GM18526 (cell line): ENCODE data around the gene DPYD.

ENCODE experiments used
- POLR2A ChIP-seq: IDR thresholded peaks from 3 replicates; pipeline ENCODE4 v1.6.1; 2011; ENCODE audit not compliant: insufficient read length; ENCODE audit errors: extremely low read depth

DPYD gene

GRCh38 chr1:97101509-97101908 is 819.3 kb downstream of the DPYD start:
- TF ChIP-seq POLR2A, result no peak

- TF ChIP-seq POLR2A, result no peak
Observed at GRCh38 chr1:97097404-97097925, 823.4 kb downstream of the DPYD start.

- TF ChIP-seq POLR2A, result no peak
Observed at GRCh38 chr1:97095764-97096163, 825.1 kb downstream of the DPYD start.

DNA sequence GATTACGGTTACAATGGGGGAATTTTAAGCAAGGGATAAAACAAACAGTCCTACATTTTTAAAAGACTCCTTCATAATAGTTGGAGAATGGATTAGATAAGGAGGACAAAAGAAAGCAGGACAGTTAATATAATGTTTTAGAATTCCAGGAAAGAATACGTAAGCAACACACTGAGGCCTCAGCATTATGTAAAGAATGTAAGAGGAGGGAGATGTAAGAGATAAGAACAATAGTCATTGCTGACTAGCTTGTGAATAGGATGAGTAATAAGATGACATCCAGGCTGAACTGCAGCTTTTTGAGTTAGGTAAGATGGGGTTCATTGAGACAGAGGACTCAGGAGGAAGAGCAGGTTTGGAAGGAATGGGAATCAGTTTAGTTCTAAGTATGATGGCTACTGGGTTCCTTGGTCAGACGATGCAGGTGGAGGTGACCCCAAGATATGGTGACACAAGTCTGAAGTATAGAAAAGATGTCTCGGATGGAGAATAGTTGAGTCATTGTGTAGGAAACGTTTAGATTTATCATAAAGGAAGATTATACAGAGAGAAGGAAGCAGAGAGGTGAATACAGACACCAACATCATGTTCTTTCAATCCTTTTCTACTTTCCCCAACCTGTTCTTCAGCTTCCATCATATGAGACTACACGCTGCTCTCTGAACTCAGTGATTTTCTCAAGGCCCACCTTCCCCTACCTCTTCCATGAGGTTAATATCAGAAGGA is 826.4 kb downstream of the DPYD start:
- TF ChIP-seq POLR2A, result no peak

DNA sequence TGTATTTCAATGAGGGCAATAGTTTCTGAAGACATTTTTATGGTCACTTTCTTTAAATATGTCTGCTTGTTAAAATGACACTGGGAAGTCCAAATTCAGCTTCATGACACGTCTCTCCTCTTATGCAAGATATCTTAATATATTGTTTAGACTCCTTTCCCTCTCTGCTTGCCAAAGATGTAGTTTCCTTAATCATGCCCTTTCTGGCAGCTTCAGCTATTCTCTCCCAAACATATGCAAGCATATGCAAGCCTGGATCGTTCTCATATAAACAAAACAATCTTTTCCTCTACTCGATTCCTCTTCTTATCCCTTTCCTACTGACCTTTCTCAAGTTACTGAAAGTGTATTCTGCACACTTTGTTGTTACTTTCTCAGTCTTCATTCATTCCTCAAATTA is 827.1 kb downstream of the DPYD start:
- no peak for TF ChIP-seq POLR2A

DNA sequence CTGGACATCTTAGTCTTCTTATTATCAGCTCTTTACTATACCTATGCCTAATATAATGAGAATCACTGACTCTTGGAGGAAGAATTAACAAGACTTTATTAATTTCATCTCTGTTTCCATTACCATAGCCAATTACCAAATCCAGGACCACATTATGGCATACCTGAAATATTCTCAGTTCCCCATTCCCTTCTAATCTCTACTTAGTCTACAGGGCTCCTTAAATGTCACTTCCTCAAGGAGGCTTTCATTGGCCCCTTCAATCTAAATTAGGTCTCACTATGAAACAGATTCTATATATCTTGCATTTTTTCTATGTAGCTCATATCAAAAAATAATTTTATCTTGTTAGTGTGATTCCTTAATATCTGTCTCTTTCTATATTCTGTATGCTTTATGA is 828.0 kb downstream of the DPYD start:
- no peak for TF ChIP-seq POLR2A

- no peak for TF ChIP-seq POLR2A
Observed at GRCh38 chr1:97091679-97092078, 829.2 kb downstream of the DPYD start.

DNA sequence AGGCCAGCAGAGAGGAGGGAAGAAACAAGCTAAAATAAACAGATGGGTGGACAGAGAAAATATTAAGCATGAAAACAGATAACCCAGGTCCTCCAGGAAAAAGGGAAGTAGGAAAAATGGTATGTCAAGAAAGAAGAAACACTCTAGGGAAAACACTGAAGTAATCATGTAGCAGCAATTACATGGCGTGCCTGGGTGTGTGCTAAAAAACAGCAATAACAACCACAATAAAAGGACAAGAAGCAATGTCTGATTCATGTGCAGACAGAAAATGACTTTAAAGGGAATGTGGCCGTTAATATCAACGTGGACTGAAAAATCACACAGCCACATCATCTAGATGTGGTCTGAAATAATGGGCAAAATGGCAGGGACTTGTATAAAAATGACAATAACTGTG is 829.6 kb downstream of the DPYD start:
- TF ChIP-seq POLR2A, result no peak

GRCh38 chr1:97090725-97091124 is 830.1 kb downstream of the DPYD start:
- TF ChIP-seq POLR2A, result no peak

GRCh38 chr1:97089173-97089572 is 831.7 kb downstream of the DPYD start:
- no peak for TF ChIP-seq POLR2A

- TF ChIP-seq POLR2A, result no peak
Observed at GRCh38 chr1:97088391-97088790, 832.4 kb downstream of the DPYD start.

GRCh38 chr1:97084546-97084945 is 836.3 kb downstream of the DPYD start:
- TF ChIP-seq POLR2A, result no peak

DNA sequence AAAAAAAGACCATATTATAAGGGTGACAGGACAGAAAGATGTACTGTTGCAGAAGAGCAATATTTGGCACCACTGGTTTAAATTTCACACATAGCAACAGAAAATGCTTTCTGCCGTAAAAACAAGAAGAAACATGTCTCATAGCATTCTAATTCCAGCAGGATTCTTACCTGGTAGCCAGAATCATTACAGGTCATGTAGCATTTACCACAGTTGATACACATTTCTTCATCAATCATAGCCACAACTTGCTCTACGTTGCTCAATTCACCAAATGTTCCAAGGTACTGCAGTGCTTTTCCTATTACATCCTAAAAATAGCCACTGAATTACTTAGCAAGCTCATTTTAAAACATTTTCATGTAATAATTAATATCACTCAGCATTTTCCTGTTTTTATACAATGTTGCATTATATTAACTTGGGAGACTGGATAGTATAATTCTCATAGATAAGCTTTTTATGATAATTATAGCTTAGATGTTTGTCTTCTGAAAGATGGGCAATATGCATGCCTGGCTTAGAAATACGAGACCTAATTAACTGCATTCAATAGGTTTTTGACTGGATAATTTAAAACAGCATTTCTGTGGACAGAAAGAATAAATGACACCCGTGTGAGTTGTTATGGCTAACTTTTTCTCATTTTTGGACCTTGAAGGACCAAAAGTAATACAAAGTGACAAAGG is 838.5 kb downstream of the DPYD start:
- no peak for TF ChIP-seq POLR2A

DNA sequence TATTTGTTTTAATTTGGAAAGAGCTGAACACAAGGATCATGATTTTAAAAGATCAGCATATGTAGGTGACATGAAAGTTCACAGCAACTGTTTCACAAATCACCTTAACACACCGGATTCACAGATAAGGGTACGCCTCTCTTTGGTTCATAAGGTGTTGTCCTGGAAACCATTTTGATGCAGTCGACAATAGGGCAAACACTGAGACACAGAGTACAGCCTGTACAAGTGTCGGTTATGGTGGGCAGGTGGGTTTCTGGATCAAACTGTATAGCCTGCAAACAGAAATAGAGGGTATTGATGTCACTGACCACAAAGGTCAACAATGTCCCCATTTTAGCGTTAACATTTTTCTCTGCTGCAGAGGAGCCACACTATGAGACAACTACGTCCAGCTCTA is 842.0 kb downstream of the DPYD start:
- no peak for TF ChIP-seq POLR2A

GRCh38 chr1:97077221-97077620 is 843.6 kb downstream of the DPYD start:
- TF ChIP-seq POLR2A, result no peak

GRCh38 chr1:97074771-97075170 is 846.1 kb downstream of the DPYD start:
- TF ChIP-seq POLR2A, result no peak
